IPS-18c (cell line): Measurements from ENCODE around the gene KCNMB3.
"Not testable (repeated sequence)": the region's sequence is repeated elsewhere in the genome, so short reads cannot be mapped to it uniquely, and the experiment has no call there.

Source experiments
- H3K4me3 ChIP-seq: 2 replicates; pipeline ENCODE4 v1.7.0; 2013; ENCODE audit warnings: low read depth, mild to moderate bottlenecking, low read length, moderate library complexity; ENCODE audit not compliant: insufficient read depth
- H3K9me3 ChIP-seq: one replicate; pipeline ENCODE4 v1.6.1; 2013; ENCODE audit warnings: mild to moderate bottlenecking, low read length, moderate library complexity; ENCODE audit not compliant: control insufficient read depth, insufficient read depth

The KCNMB3 gene

DNA sequence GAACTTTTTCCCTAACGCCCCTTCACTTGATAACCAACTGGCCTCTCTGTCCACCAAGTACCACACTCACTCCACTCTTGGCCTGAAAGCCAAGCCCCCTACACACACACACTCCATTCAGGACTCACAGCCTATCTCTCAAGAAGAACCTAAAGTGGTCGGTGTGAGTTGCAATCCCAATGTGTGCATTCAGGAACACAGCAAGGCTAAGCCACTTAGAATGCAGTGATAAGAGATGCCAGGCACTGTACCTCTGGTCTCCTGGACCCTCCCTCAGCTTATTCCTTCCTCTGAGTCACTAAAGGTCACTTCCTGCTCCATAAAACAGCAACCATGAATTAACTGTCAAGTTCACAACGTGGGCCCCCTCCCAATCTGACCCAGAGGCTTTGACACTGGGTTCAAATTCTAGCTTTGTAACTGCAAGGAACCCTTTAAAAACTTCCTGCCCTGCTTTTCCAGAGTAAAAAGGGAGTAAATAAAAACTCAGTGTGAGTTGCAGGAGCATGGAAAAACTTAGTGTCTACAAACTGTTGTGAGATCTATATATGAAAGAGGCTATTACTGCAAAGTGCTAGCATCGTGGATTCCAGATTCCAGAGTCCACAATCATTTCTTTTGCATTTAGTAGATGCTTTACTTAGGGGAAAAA is 17.6 kb upstream of the KCNMB3 start:
- no peaks in the 10 kb centered on the region for H3K9me3 ChIP-seq
- H3K4me3 ChIP-seq, result no peak overlapping the region

DNA sequence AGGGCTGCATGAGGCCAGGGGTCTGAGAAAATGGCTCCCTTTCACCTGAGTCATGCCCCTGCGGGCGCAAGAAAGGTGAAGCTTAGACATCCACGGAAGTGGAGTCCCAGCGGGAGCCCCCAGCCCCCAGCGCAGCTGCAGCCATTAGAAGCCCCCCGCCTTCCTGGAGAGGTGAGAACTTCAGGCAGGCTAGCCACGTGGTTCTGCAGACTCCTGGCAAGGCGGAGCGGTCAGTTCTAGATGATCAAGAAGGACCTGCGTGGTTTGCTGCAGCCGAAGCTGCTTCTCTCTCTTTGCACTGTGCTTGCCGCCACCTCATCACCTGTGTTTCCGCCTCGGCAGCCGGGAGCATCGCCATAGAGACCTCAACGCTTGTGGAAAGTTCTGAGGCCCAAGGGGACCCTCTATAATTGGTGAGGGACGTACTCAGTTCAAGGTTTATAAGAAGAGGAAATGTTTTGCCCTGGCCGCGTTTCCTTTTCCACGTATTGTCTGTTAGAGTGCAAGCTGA is 15.8 kb upstream of the KCNMB3 start:
- Histone ChIP-seq H3K9me3 (no peaks in the 10 kb centered on the region), H3K4me3 (no peak overlapping the region)

DNA sequence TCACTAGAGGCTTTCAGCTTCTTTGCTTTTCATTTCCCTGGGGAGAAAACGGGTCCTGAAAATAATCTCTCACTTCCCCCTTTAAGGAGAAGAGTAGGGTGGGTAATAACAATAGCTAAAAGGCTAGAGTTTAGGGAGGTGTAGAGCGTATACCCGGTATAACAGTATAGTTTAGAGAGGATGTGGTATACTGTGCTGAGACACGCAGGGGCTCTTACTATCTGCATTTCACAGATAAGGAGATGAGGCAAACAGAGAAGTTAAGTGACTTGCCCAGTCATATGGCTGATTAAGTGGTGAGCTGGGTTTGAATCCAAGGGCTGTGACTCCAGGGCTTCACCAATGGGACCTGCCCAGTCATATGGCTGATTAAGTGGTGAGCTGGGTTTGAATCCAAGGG is 15.0 kb upstream of the KCNMB3 start:
- Histone ChIP-seq H3K9me3 (no peaks in the 10 kb centered on the region), H3K4me3 (no peak overlapping the region)

GRCh38 chr3:179265092-179265491 is 14.2 kb upstream of the KCNMB3 start:
- H3K4me3 ChIP-seq, result no peak overlapping the region
- no peaks in the 10 kb centered on the region for H3K9me3 ChIP-seq

DNA sequence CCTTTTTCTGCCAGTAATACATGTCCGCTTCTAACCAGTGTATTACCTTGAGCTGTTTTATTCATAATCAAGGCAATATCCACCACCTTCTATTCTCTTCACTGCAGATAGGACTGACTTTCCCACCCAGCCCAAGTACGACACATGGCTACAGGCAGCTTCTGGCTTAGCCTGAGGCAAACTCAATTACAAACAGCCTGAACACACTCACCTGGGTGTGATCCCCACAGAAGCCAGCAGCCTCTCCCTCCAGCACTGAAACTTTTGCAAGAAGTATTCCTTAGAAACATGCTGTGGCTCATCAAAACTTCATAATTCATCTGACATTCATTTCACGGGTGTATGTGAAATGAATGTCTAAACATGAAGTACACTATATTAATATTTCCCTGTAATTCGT is 13.5 kb upstream of the KCNMB3 start:
- Histone ChIP-seq H3K4me3 (no peak overlapping the region), H3K9me3 (no peaks in the 10 kb centered on the region)

GRCh38 chr3:179263134-179263533 is 12.2 kb upstream of the KCNMB3 start:
- Histone ChIP-seq H3K9me3 (no peaks in the 10 kb centered on the region), H3K4me3 (no peak overlapping the region)

DNA sequence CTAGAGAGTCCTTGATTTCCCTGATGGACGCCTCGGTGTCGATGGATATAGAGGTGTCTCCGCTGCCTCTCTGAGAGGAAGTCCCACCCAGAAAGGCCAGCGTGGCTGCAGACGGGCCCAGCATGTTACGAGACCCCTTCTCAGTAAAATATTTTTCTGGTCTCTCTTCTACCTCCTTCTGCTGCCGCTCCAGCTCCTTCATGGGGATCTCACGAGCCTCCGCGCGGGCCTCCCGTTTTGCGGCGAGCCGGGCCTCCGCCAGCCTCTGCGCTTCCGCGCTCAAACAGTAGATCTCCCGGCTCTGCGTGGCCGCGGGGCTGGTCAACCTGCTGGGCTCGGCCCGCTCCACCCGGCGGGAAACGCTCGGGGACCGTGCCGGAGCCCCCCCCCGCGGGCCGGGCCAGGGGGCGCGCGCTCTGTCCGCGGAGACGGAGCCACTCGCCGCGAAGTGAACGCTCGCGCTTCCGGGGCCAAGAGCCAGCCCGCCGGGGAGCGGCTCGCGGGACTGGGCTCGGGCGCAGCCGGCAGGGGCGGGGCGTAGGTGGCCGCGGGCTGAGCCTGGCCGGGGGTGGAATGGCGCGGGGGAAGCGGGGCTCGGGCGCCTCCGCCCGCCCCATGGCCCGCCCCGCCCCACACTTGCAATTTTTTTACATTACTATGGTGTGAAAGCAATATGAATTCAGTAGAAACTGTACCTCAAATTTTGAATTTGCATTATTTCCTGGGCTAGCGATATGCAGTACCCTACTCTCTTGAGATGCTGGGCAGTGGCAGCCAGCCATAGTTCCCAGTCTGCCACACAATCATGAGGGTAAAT is 10.2 kb upstream of the KCNMB3 start:
- H3K4me3 ChIP-seq, result peak overlapping the region; percentile 65
- H3K9me3 ChIP-seq, result no peaks in the 10 kb centered on the region

- H3K4me3 ChIP-seq, H3K9me3 ChIP-seq: not testable (repeated sequence)
Measured at GRCh38 chr3:179259959-179260756, 9.2 kb upstream of the KCNMB3 start.

GRCh38 chr3:179258820-179259219 is 7.9 kb upstream of the KCNMB3 start:
- Histone ChIP-seq H3K9me3 (no peaks in the 10 kb centered on the region), H3K4me3 (no peak overlapping the region)

DNA sequence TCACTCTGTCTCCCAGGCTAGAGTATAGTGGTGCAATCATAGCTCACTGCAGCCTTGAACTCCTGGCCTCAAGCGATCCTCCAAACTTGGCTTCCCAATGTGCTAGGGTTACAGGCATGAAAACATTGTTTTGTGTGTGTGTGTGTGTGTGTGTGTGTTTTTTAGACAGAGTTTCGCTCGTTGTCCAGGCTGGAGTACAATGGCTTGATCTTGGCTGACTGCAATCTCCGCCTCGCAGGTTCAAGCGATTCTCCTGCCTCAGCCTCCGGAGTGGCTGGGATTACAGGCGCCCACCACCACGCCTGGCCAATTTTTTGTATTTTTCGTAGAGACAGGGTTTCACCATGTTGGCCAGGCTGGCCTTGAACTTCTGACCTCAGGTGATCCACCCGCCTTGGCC is 6.8 kb upstream of the KCNMB3 start:
- H3K4me3 ChIP-seq, H3K9me3 ChIP-seq: not testable (repeated sequence)

DNA sequence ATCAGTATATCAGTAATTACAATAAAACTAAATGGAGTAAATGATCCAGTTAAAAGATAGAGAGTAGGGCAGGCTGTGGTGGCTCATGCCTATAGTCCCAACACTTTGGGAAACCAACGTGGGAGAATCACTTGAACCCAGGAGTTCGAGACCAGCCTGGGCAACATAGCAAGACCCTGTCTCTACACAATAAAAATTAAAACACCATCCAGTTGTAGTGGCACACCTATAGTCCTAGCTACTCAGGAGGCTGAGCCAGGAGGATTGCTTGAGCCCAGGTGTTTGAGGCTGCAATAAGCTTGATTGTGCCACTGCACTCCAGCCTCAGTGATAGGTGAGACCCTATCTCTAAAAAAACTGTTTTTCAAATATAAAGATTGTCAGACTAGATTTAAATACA is 5.9 kb upstream of the KCNMB3 start:
- Histone ChIP-seq H3K4me3 (no peak overlapping the region), H3K9me3 (no peaks in the 10 kb centered on the region)

DNA sequence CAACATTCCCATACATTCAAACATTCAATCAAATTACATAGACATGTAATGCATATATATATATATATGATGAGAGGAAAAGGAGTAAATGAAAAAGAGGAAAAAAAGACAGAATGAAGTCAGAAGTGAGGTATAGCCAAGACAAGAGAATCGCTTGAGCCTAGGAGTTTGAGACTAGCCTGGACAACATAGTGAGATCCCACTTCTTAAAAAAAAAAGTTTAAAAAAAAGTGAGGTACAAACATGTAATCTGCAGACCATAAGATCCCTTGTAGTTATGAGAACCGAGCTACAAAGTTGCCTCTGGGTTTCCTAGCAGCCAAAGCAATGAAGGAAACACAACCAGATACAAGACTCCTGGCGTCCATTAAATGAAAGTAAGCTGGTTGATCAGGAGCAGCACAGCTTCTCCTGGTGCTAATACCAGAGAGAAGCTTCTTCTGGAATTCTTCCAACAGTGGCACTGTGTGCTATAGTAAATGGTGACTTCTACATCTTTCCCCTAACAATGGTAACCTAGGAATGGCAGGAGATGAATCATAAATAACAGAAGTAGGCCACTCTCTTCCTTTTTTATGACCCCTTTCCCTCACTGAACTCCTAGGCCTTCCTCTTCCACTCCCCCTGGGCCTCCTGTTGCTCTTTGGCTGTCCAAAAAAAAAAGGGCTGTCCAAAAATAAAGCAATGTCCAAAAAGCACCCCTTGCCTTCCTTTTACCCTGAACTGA is 3.5 kb downstream of the KCNMB3 start:
- H3K9me3 ChIP-seq, result no peaks in the 10 kb centered on the region
- no peak overlapping the region for H3K4me3 ChIP-seq

DNA sequence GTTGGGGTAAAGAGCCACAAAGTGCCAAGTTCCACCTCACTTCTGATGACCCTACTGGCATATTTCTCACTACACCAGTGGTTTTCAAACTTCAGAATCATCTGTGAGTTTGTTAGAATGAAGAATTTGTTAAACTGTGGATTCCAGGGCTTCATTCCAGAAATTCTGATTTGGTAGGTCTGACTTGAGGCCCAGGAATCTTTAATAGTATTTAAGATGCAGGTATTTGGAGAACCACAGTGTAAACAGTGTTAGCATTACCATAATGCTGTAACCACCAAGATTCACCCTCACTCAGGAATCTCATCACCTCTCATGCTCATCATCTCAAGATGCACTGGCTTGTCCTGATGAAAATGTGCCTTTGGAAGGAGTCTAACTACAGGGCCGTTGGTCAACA is 6.0 kb downstream of the KCNMB3 start:
- Histone ChIP-seq H3K9me3 (no peaks in the 10 kb centered on the region), H3K4me3 (no peak overlapping the region)

DNA sequence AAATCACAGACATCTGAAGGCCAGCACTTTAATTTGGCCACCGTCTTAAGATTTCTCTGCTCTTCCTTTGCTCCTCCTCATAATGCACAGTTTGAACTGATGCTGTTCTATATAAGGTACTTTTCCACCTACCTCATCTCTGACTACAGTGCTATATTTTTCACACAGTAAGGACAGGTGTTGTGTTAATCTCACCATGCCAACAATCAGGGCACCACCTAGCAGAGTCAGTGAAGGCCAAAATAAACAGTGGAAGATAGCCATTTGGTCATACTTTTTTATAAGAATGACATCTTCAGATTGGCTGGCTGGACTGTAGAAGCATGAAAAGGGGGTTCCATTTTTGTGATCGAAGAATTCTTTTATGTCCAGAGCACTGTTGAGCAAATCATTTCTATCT is 8.1 kb downstream of the KCNMB3 start:
- H3K9me3 ChIP-seq, H3K4me3 ChIP-seq: not testable (repeated sequence)

GRCh38 chr3:179240299-179240698 is 10.6 kb downstream of the KCNMB3 start:
- H3K4me3 ChIP-seq, result not testable (repeated sequence)

GRCh38 chr3:179236669-179237301 is 14.1 kb downstream of the KCNMB3 start:
- H3K4me3 ChIP-seq, result no peak overlapping the region
- no peaks in the 10 kb centered on the region for H3K9me3 ChIP-seq

More at GRCh38 chr3:179240299-179240698, 10.6 kb downstream of the KCNMB3 start:
- H3K9me3 ChIP-seq, result not testable (repeated sequence)

DNA sequence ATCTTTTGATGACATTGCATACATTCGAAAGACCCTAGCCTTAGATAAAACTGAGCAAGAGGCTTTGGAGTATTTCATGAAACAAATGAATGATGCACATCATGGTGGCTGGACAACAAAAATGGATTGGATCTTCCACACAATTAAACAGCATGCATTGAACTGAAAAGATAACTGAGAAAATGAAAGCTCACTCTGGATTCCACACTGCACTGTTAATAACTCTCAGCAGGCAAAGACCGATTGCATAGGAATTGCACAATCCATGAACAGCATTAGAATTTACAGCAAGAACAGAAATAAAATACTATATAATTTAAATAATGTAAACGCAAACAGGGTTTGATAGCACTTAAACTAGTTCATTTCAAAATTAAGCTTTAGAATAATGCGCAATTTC is 16.7 kb downstream of the KCNMB3 start:
- Histone ChIP-seq H3K4me3 (no peak overlapping the region), H3K9me3 (no peaks in the 10 kb centered on the region)
